GM19397 (cell line): ENCODE results near the gene CALM1.

Experiments
- ATAC-seq: cut with Tn5 transposase; IDR thresholded peaks from one replicate; pipeline ENCODE4 v1.9.1; 2021; ENCODE audit warnings: mild to moderate bottlenecking, moderate library complexity; ENCODE audit not compliant: unreplicated experiment

CALM1 gene

DNA sequence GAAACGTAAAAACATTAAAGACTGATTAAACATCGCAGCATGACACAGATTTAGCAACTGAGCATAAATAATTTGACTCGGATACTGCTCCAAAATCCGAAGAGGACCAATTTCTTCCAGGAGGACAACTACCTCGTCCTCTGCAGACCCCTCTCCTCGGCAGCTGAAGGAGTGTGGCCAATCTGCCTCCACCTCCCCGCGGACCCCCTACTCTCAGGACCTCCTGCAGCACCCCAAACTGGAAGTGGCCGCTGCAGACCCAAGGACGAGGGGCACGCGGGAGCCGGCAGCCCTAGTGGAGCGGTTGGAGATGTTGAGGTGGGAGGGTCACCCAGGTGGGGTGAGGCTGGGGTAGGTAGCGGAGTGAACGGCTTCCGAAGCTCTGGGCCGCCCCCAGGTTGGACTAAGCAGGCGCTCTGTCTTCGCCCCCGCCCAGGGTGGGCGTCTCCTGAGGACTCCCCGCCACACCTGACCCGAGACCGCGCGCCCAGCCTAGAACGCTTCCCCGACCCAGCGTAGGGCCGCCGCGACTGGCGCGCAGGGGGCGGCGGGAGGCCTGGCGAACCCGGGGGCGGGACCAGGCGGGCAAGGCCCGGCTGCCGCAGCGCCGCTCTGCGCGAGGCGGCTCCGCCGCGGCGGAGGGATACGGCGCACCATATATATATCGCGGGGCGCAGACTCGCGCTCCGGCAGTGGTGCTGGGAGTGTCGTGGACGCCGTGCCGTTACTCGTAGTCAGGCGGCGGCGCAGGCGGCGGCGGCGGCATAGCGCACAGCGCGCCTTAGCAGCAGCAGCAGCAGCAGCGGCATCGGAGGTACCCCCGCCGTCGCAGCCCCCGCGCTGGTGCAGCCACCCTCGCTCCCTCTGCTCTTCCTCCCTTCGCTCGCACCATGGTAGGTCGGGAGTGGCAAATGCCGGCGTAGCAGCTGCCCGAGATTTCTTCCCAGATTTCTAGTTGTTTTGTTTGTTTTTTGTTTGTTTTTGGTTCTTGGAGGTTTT lies at the start of gene CALM1:
Gene CALM1 (plus strand): TSS at position 689 of the 999 bp plus-strand sequence. CDS start 202 bp downstream, at position 891.
- peak; percentile 69 for ATAC-seq

DNA sequence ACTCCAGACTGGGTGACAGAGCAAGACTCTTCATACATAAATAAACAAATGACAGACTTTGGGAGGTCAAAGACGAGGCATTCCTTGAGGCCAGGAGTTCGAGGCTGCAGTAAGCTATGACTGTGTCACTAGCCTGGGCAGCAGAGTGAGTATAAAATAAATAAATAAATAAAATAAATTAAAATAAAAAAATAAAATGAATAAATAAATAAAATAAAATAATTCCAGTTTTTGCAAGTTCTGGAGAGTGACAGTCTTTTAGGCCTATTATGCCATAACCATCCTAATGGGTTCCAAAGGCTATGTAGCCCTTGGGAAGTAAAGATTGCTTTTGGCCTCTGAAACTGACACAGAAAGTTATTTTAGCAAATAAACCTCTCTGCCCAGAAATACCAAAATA lies 48.6 kb upstream of the CALM1 start:
- no peak for ATAC-seq

GRCh38 chr14:90349739-90350138 lies 47.1 kb upstream of the CALM1 start:
- ATAC-seq: no peak

DNA sequence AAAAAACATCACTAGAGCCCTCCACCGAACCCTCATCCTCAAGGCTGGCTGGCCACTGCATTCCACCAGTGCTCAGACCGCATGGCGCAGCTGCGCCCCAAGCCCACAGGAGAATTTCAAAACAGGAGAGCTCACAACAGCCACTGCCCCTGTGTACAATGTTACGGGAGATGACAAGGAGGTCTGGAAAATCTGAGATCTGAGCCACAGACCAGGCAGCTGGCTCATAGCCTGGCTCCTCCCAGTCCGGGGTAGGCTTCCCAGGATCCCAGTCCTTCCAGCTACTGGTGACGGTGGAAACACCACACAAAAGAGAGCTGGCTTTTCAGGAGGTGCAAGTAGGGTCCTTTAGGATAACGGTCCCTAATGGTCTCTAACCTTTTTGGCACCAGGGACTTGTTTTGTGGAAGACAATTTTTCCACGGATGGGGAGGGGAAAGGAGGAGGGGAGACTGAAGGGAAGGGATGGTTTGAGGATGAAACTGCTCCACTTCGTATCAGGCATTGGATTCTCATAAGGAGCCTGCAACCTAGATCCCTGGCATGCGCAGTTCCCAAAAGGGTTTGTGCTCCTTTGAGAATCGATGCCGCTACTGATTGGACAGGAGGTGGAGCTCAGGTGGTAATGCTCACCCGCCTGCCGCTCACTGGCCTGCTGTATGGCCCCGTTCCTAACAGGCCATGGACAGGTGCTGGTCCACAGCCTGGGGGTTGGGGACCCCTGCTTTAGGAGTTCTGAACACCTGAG lies 42.1 kb upstream of the CALM1 start:
- no peak for ATAC-seq

- ATAC-seq: no peak
Observed at GRCh38 chr14:90355540-90356518, 41.0 kb upstream of the CALM1 start.

- no peak for ATAC-seq
Observed at GRCh38 chr14:90356925-90357324, 39.9 kb upstream of the CALM1 start.

DNA sequence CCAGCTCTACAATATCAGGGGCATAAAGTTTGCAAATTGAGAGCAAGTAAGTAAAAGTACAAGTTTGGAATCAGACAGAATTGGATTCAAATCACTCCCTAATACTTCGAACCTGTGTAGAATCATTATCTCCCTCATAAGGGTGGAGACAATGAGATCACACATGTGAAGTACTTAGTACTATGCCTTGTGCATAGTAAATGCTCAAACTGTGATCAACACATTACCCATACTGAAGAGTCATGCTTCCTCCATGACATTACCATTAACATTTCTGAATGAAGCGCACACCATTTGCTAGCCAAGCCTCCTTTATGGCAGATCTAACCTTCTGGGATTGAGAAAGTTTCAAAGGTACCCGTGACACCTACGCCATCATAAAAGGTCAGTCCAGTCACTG lies 38.5 kb upstream of the CALM1 start:
- no peak for ATAC-seq

GRCh38 chr14:90361865-90362557 lies 34.8 kb upstream of the CALM1 start:
- ATAC-seq: no peak

DNA sequence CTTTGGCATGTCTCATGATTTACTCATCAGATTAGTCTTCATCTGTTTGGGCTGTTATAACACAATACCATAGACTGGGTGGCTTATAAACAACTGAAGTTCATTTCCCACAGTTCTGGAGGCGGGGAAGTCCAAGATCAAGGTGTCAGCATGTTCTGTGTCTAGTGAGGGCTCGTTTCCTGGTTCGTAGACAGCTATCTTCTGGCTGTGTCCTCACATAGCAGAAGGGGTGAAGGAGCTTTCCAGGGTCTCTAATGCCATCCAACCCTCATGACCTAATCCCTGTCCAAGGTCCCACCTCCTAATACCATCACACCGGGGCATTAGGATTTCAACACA lies 34.3 kb upstream of the CALM1 start:
- ATAC-seq: no peak

DNA sequence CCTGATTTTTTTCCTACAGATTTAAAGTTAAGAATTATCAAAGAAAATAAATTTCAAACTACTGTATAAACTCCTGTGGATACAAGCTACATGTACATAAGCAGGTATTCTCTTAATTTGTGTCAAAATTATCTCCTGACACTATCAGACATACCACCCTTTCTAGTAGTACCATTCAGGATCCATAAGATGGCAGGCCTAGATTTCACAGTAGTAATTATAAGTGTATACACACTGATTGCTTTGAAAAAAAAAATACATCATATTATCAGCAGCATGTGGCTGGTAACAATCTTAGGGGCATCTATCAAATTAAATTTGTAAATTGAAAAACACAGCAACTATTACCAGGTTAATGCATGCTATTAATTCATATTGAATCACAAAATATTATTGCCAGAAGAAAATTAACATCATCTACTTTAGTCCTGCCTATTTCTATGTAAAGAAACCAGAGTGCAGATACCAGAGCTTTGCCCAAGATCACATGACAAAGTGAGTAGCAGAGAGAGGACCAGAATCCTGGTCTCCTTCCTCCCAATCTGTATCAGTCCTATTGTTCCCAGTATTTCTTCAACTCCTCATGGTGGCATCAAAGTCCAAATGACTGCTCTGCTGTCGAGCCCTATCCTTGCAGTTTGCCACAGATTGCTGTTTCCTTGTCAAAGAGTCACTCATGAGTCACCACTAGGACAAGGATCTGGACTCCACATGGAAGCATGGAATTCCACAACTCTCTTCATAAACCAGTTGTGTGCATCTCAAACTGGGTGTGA lies 27.7 kb upstream of the CALM1 start:
- ATAC-seq: no peak

DNA sequence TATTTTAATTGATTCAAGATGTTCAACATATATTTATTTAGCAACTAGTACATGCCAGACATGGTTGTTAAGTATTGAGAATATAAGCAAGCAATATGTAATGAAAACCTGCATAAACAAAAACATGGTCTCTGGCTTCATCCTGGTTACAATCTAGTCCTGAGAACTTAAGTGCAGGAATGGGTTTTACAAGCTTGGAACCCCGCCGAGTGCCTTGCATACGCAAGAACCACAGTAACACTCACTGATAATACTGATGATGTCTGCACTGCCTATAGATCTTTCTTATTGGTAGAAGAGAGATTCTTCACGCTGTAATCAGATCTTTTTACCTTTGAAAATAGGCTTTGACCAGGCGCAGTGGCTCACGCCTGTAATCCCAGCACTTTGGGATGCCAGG lies 22.9 kb upstream of the CALM1 start:
- no peak for ATAC-seq

GRCh38 chr14:90374813-90375212 lies 22.0 kb upstream of the CALM1 start:
- no peak for ATAC-seq

- ATAC-seq: no peak
Observed at GRCh38 chr14:90375934-90376333, 20.9 kb upstream of the CALM1 start.

GRCh38 chr14:90378249-90378648 lies 18.6 kb upstream of the CALM1 start:
- no peak for ATAC-seq

DNA sequence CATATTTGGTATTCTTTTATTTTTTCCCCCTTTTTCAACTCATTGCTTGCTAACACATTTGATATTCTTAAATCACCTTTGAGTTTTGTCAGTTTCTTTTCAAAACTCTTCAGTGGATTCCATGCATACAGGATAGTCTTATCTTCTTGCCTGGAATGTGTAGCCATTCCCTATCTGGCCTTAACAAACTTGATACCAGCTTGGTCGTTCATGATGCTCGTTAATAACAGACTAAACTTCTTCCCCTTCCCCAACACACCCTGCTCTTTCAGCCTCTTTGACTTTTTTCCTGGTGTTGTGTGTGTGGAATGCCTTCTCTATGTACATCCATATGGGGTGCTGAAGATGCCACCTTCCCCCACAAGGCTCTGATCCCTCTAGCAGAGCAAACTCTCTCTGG lies 17.7 kb upstream of the CALM1 start:
- no peak for ATAC-seq

- no peak for ATAC-seq
Observed at GRCh38 chr14:90381011-90381786, 15.6 kb upstream of the CALM1 start.

DNA sequence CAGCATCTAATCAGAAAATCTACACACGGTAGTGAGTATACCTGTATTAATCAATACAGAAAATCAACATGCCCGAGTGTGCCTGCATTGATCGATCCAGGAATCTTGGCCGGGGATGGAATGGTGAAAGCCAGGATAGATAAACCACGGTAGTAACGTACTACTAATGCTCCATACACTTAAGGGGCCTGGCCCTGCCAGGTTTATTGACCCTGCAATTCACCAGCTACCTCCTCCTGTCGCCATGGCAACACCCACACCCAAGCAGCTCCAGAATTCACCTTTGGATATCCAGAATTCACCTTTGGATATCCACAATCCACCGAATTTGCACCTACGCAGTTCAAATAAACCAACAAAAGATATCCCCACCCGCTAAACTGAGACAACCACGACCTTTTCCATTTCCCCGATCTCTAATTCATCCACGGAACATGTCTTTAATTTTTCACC lies 14.8 kb upstream of the CALM1 start:
- ATAC-seq: no peak

GRCh38 chr14:90382491-90383125 lies 14.2 kb upstream of the CALM1 start:
- ATAC-seq: peak; percentile 14
